ENCODE data around the gene KCNQ1.

- TF ChIP-seq UBTF (IDR thresholded peaks at IDR 0.05; ENCODE audit: borderline replicate concordance in 1 of 2, low read depth in 2 of 2, low read length in 2 of 2) (no peak), MTA3 (IDR thresholded peaks at IDR 0.05; ENCODE audit: borderline replicate concordance) (no peak), IRF2 (CRISPR knock-in tag; IDR thresholded peaks at IDR 0.05) (no peak), HDAC2 (IDR thresholded peaks at IDR 0.05) (no peak), NFIC (IDR thresholded peaks at IDR 0.05) (no peak), ZBTB11 (CRISPR knock-in tag; IDR thresholded peaks at IDR 0.05) (no peak), GABPA (tag; conservative IDR thresholded peaks at IDR 0.05; ENCODE audit: low read depth) (no peak), NFRKB (IDR thresholded peaks at IDR 0.05; ENCODE audit: low read depth) (no peak), CREM (IDR thresholded peaks at IDR 0.05; ENCODE audit: low read depth) (no peak), PML (IDR thresholded peaks at IDR 0.05; ENCODE audit: low read length) (no peak), POLR2A (conservative IDR thresholded peaks at IDR 0.05) (no peak)
Observed at GRCh38 chr11:2458321-2458720, 13.5 kb downstream of the KCNQ1 start.
